GM18508 (cell line): ENCODE measurements around the gene SUN5.
A peak's percentile ranks its signal among the peaks of the same experiment; 100 is the strongest.
"Not testable (repeated sequence)": the region's sequence is repeated elsewhere in the genome, so short reads cannot be mapped to it uniquely, and the experiment has no call there.

ENCODE experiments used
- ATAC-seq: cut with Tn5 transposase; IDR thresholded peaks from one replicate; pipeline ENCODE4 v1.9.1; 2021; ENCODE audit warnings: moderate number of reproducible peaks; ENCODE audit not compliant: insufficient read depth, unreplicated experiment

The SUN5 gene

DNA sequence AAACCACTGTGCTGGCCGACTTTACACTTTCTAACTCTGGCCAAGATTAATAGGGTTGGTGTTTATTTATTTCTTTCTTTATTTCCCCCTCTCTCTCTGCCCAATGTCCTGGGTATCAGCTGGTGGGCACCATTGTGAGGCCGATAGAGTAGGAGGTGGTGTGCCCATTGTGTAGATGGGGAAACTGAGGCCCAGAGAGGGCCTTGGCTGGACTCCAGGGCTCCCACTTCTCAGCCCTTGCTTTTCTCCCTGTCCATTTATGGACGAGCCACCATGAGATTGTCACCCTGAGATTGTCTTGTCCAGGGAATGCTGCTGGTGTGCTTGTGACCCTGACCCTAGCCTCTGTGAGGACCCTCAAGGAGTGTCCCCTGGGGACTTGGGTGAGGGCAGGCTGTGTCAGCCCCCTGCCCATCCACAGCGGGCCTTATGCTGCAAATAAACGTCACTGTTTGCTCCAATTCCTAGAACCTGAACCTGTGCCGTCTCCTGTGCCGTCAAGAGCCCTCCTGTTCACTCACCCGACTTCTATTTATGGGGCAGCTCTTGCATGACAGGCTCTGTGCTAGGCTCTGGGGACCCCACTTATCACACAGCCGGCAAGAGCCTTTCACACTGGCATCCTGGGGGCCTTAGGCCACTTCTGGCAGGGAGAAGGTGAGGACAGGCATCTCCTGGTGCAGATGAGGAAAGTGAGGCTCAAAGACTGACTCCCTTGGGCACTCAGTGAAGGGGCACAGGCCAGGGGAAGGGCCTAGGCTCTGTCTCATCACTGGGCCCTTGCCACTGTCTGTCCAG is 24.8 kb downstream of the SUN5 start:
- ATAC-seq: no peak

- ATAC-seq: no peak
Observed at GRCh38 chr20:32978009-32978335, 26.3 kb downstream of the SUN5 start.

GRCh38 chr20:32977281-32978008 is 26.8 kb downstream of the SUN5 start:
- ATAC-seq: no peak

DNA sequence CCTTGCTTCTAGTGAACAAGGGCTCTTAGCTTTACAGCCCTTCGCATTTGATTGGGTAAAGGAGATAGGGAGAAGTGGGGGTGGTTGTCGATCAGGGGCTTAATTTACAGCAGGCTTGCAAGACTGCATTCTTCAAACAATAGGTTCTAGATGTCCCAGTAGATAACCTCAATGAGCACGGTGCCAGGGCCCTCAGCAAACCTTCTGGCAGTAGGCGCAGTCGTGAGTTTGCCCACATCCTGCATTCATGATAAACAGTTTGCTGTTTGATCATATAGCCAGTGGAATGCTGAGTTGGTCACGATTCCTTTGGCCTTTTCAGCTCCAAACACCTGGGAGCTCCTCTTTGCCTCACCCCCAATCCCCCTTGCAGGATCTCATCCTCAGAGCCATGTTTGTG is 27.5 kb downstream of the SUN5 start:
- no peak for ATAC-seq

DNA sequence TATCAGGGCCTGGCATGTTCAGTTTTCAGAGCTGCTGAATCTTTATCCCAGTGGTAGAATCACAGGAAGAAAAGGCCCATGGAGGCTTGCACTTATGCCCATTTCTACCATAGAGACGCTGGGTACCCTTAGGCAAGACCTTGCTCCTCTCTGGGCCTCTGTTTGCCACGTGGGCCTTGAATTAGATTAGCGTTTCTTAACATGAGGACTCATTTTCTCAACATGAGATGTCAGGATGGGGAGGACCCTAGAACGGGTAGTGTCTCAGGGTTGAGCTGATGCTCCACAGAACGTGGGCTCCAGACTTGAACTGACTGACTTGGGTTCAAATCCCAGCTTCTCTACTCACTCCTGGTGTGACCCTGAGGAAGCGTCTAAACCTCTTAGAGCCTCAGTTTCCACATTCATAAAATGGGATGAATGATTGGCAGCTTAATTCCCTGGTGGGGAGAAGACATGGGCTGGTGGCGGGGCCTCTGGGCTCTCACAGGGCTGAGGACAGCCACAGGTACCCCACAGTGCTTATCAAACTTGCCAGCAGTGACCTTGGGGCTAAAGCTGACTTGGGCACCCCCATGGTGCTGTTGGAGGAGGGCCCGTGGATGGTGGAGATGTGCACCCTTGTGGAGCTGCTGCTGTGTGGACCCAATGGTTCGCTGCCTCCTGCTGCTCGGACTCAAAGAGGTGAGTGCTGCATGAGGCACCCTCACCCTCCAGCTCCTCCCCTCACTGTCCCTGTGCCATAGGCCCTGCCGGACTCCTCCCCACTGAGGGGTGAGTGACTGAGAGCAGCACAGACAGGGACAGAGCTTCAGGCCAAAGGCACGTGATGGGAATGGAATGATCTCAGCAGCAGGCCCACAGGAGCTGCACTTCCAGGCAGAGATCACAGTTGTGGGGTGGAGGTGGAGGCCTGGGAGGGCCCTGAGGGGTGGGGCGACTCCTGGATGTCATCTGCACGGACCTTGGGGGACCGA is 28.2 kb downstream of the SUN5 start:
- no peak for ATAC-seq

- not testable (repeated sequence) for ATAC-seq
Observed at GRCh38 chr20:32975121-32975520, 29.1 kb downstream of the SUN5 start.

GRCh38 chr20:32974204-32975064 is 29.8 kb downstream of the SUN5 start:
- not testable (repeated sequence) for ATAC-seq

GRCh38 chr20:32973077-32973717 is 31.0 kb downstream of the SUN5 start:
- no peak for ATAC-seq

DNA sequence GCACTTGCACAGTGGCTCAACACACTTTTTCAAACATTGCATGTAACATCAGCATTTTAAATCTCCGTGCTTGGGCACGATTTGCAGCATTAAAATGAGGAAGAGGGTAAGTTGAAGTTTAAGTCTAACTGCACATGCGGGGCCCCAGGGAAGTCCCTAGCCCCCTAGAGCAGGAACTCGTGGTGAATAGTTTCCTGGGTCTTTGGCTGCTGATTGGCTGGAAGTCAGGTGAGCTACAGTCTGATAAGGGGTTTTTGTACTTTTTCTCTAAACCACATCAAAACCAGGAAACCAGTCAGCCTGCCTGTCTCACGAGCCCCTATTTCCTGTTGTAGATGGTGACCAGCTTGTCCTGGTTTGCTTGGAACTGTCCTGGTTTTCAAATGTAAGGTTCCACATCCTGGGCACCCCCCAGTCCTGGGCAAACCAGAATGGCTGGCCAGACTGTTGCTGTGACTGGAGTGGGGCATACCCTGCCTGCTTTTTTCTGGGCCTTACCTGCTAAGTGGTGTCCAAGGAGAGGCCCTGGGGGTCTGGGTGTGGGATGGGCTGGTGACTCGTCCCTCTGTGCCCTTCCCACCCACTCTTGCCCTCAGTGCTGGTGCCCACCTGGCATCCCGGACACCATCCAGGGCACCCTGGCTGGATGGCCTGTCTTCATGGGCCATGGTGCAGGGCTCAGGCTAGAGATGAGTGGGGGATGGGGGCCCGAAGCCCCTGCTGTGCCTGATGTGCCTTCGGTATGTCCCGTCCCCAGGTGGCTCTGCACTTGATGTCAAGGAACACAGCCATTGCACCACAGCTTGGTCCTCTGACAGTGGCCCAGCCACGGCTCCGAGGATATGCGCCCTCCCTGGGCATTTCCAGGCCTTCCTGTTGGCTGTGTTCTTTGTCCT is 31.8 kb downstream of the SUN5 start:
- ATAC-seq: peak; percentile 77

DNA sequence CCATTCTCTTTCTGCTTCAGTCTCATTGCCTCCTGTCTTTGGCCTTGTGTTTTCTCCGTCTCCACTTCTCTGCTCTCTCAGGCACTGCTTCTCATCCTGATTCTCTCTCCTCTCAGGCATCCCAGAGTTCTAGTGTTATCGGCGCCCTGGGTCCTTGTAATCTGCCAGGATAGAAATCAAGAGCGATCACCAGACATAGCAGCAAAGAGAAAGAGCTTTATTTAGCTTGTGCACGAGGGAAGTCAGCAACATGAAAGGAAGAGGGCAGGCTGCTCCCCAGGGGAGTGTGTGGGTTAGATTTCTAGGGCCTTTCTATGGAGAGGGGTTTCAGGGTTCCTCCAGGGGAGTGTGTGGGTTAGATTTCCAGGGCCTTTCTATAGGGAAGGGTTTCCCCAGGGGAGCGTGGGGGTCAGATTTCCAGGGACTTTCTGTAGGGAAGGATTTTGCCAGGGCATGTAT is 32.5 kb downstream of the SUN5 start:
- no peak for ATAC-seq

GRCh38 chr20:32970973-32971300 is 33.3 kb downstream of the SUN5 start:
- no peak for ATAC-seq

DNA sequence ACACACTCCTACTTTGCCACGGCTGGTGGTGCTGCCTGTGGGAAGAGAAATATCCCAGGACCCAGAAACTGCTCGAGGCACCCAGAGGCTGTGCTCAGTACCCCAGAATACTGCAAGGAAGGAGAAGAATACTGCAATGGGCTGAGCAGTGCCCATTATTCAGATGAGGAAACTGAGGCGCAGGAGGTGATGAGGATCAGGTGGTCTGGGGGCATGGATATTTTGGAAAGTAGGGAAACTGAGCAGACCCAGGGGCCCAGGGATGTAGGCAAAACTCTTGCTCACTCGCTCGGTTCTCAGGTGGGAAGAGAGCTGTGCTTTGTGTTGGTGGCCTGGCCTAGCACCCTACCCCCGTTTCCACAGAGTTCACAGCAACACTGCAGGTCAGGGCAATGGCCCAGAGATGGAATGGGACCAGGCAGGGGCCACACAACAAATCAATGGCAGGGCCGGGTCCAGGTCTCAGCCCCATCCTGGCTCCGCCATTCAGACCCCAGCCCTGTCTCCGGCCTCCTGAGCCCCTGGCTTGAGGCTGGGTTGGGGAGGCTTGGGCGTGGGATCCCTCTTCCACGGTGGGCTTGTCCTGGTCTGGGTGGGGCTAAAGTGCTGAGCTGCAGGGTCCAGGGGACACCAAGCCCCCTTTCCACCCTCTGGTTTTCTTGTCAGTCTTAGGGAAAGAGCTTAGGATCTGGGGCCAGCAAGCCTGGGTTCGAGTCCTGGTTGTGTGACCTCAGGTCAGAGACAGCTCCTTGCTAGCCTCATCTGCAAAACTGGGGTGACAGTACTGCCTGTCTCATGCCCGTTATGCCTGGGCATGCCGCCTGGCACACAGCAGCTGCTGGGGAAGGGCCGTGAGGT is 33.9 kb downstream of the SUN5 start:
- ATAC-seq: no peak

DNA sequence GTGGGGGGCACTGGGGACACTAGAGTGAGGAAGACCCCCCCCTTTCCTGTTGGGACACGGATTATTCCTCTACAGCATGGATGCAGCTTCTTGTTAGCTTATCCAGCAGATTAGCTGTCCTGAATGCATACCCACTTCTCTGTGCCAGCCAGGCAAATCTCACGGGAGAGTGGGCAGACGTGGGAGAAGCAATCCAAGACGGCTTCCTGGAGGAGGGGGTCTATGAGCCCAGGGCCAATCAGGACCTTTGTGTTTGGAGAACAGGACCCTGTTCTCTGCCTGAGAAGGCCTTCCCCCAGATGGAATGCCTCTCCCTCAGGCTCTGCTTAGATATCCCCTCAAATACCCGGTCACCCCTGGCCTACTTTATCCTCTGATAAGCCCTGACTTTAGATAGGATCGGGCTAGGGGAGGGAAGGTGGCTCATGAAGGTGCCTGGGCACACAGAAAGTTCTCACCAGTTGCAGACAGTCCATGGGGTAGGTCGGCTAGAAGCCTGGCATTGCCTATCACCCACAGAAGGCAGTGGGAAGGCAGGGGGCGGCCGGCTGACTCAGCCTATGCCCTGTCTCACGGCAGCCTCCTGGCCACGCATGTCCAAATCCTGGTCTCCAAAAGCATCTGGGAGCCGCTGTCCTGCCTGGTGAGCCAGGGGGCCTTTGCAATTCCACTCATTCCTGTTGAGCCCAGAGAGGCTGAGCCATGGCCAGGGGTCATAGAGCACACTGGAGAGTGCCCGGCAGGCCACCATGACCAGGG is 34.7 kb downstream of the SUN5 start:
- ATAC-seq: no peak

DNA sequence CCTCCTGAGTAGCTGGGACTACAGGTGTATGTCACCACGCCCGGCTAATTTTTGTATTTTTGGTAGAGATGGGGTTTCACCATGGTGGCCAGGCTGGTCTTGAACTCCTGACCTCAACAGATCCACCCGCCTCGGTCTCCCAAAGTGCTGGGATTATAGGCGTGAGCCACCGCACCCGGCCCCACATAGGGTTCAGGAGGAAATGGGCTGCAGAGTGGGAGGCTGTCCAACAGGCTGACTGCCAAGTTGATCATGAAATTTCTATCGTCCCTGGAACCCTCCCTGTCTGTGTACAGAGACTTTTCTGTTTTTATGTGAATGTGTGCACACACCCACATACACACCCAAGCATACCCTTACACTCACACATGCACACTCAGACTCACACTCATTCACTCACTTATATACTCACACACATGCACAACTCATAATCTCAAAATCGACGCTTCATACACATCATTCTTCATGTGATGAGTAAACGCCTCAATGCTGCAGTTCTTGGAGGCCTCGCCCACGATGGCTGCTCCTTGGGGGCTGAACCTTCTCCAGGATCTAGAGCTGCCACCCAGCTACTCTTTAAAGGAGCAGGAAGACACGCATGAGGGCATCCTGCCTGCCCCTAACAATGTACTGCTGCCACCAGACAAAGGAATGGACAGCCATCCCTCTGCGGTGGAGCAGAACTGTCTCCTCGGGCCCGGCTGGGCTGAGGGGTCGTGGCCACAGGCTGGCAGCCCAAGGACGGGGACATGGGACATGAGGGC is 35.6 kb downstream of the SUN5 start:
- ATAC-seq: no peak

DNA sequence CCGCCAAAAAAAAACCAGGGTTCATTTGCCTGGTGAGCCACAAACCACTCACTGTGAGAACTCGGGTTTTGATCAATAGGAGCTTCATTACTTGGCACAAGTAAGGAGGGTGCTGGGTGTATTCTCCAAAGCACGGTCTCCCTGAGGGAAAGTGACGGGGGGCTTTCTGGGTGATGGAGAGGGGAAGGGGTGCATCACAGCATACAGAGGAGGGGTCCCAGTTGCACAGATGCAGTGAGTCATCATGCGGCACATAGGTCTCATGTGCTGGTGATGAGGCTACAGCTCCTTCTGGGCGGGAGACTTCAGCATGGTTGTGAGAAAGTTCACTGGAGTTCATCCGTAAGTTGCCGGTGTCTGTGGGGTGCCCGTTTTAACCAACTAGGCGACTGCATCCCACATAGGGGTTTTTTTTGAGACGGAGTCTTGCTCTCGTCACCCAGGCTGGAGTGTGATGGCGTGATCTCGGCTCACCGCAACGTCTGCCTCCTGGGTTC is 36.2 kb downstream of the SUN5 start:
- ATAC-seq: no peak
